ENCODE measurements around the gene ALX4.

GRCh38 chr11:44351898-44352498, 42.1 kb upstream of the ALX4 start:
- no peak for TF ChIP-seq CREB1 (IDR thresholded peaks at IDR 0.05)
- peak; percentile 7 to 44 (median 44); a peak in 3 of 4 replicates for TF ChIP-seq CTCF (IDR thresholded peaks at IDR 0.05; ENCODE audit: control extremely low read depth in 1 of 3, insufficient read depth in 1 of 3, low read depth in 1 of 3, low read length in 3 of 3)
